H9 (cell line): ENCODE measurements around the gene SOCS7. TPM values are rescaled to one million over a fixed set of nuclear protein-coding genes. Genes with fewer than 3 reads are reported as not detected.

Source experiments
- DNase-seq: peaks from one replicate; pipeline ENCODE4 v3.0.0-alpha.2; 2017
- H2AFZ ChIP-seq: one replicate; pipeline ENCODE4 v1.6.1; 2013; ENCODE audit warnings: mild to moderate bottlenecking, low read length, control low read depth, moderate library complexity
- H2AK5ac ChIP-seq: 2 replicates; pipeline ENCODE4 v1.6.1; 2013; ENCODE audit warnings: low read length, control low read depth, mixed read lengths; ENCODE audit not compliant: insufficient read length
- H2BK120ac ChIP-seq: one replicate; pipeline ENCODE4 v1.6.1; 2013; ENCODE audit warnings: low read depth, mild to moderate bottlenecking, low read length, control low read depth, inconsistent platforms; ENCODE audit not compliant: poor library complexity, severe bottlenecking
- H2BK12ac ChIP-seq: 2 replicates; pipeline ENCODE4 v1.6.1; 2013; ENCODE audit warnings: low read length, control low read depth, mixed read lengths, low read depth; ENCODE audit not compliant: insufficient read length
- H2BK15ac ChIP-seq: 2 replicates; pipeline ENCODE4 v1.6.1; 2013; ENCODE audit warnings: low read depth, low read length, control low read depth
- H2BK20ac ChIP-seq: one replicate; pipeline ENCODE4 v1.6.1; 2013; ENCODE audit warnings: low read depth, mild to moderate bottlenecking, low read length, control low read depth, inconsistent platforms; ENCODE audit not compliant: poor library complexity, severe bottlenecking
- H2BK5ac ChIP-seq: 2 replicates; pipeline ENCODE4 v1.6.1; 2013; ENCODE audit warnings: low read length, control low read depth, mixed read lengths; ENCODE audit not compliant: insufficient read length
- H3K14ac ChIP-seq: 2 replicates; pipeline ENCODE4 v1.6.1; 2013; ENCODE audit warnings: low read length, control low read depth; ENCODE audit not compliant: insufficient read depth
- H3K18ac ChIP-seq: 2 replicates; pipeline ENCODE4 v1.6.1; 2013; ENCODE audit warnings: low read depth, mild to moderate bottlenecking, mixed read lengths, low read length, control low read depth; ENCODE audit not compliant: insufficient read length
- H3K23ac ChIP-seq: 2 replicates; pipeline ENCODE4 v1.6.1; 2013; ENCODE audit warnings: low read length, control low read depth, mixed read lengths, low read depth; ENCODE audit not compliant: insufficient read length
- H3K23me2 ChIP-seq: 2 replicates; pipeline ENCODE4 v1.6.1; 2013; ENCODE audit warnings: low read depth, mild to moderate bottlenecking, mixed read lengths, low read length, control low read depth; ENCODE audit not compliant: insufficient read length, poor library complexity, severe bottlenecking
- H3K27ac ChIP-seq: 2 replicates; pipeline ENCODE4 v1.5.1; 2013; ENCODE audit warnings: low read length, control low read depth, mixed read lengths, low read depth; ENCODE audit not compliant: insufficient read length
- H3K27me3 ChIP-seq: 2 replicates; pipeline ENCODE4 v1.6.1; 2013; ENCODE audit warnings: low read length, control low read depth, inconsistent platforms; ENCODE audit not compliant: insufficient read depth
- H3K4ac ChIP-seq: 2 replicates; pipeline ENCODE4 v1.6.1; 2013; ENCODE audit warnings: low read depth, mild to moderate bottlenecking, control low read depth, inconsistent platforms, low read length, moderate library complexity
- H3K4me1 ChIP-seq: 2 replicates; pipeline ENCODE4 v1.6.1; 2013; ENCODE audit warnings: low read length, control low read depth, inconsistent platforms; ENCODE audit not compliant: insufficient read depth
- H3K4me2 ChIP-seq: 2 replicates; pipeline ENCODE4 v1.6.1; 2013; ENCODE audit warnings: low read length, control low read depth, mixed read lengths; ENCODE audit not compliant: insufficient read length, insufficient read depth
- H3K56ac ChIP-seq: 2 replicates; pipeline ENCODE4 v1.6.1; 2013; ENCODE audit warnings: low read depth, mild to moderate bottlenecking, mixed read lengths, low read length, control low read depth; ENCODE audit not compliant: insufficient read length
- H3K79me1 ChIP-seq: 2 replicates; pipeline ENCODE4 v1.6.1; 2013; ENCODE audit warnings: low read depth, mild to moderate bottlenecking, moderate library complexity, low read length, control low read depth, inconsistent platforms; ENCODE audit not compliant: insufficient read depth, poor library complexity, severe bottlenecking
- H3K79me2 ChIP-seq: 2 replicates; pipeline ENCODE4 v1.6.1; 2013; ENCODE audit warnings: low read length, control low read depth, inconsistent platforms; ENCODE audit not compliant: insufficient read depth
- H3K9ac ChIP-seq: 2 replicates; pipeline ENCODE4 v1.6.1; 2013; ENCODE audit warnings: low read length, control low read depth, mixed read lengths; ENCODE audit not compliant: insufficient read length; ENCODE audit errors: extremely low read depth
- H3K9me3 ChIP-seq: one replicate; pipeline ENCODE4 v1.6.1; 2013; ENCODE audit warnings: low read depth, low read length, inconsistent platforms; ENCODE audit not compliant: control insufficient read depth
- H3T11ph ChIP-seq: one replicate; pipeline ENCODE4 v1.6.1; 2013; ENCODE audit warnings: mild to moderate bottlenecking, low read length, control low read depth, inconsistent platforms
- H4K20me1 ChIP-seq: one replicate; pipeline ENCODE4 v1.6.1; 2013; ENCODE audit not compliant: control insufficient read depth, insufficient read length, insufficient read depth
- H4K5ac ChIP-seq: 2 replicates; pipeline ENCODE4 v1.6.1; 2013; ENCODE audit warnings: low read depth, mild to moderate bottlenecking, mixed read lengths, low read length, control low read depth; ENCODE audit not compliant: insufficient read length
- H4K8ac ChIP-seq: replicated peaks from 2 replicates; pipeline ENCODE4 v1.6.1; 2013; ENCODE audit warnings: low read length, control low read depth, mixed read lengths, low read depth; ENCODE audit not compliant: insufficient read length
- H4K91ac ChIP-seq: 2 replicates; pipeline ENCODE4 v1.6.1; 2013; ENCODE audit warnings: low read depth, mild to moderate bottlenecking, moderate library complexity, mixed read lengths, low read length, control low read depth; ENCODE audit not compliant: insufficient read length
- H3K27ac Mint-ChIP-seq, 3 experiments: 2 replicates in 2 of 3; 3 replicates in 1 of 3; pipeline ENCODE4 v1.8.0; 2020 to 2021; ENCODE audit warnings: mixed read lengths in 3 of 3, mild to moderate bottlenecking in 1 of 3, moderate library complexity in 1 of 3
- H3K27me3 Mint-ChIP-seq: 2 replicates; pipeline ENCODE4 v1.8.0; 2021; ENCODE audit warnings: low read depth, mild to moderate bottlenecking, moderate library complexity, mixed read lengths
- H3K36me3 Mint-ChIP-seq, 3 experiments: 2 replicates in 2 of 3; 3 replicates in 1 of 3; pipeline ENCODE4 v1.8.0; 2020 to 2021; ENCODE audit warnings: low read depth in 3 of 3, mixed read lengths in 3 of 3; ENCODE audit not compliant: insufficient read depth in 1 of 3
- H3K4me1 Mint-ChIP-seq, 2 experiments: 2 replicates each; pipeline ENCODE4 v1.8.0; 2020; ENCODE audit warnings: mixed read lengths in 2 of 2
- H3K4me3 Mint-ChIP-seq, 2 experiments: 2 replicates in 1 of 2; 3 replicates in 1 of 2; pipeline ENCODE4 v1.8.0; 2020 to 2021; ENCODE audit warnings: mild to moderate bottlenecking in 2 of 2, mixed read lengths in 2 of 2, moderate library complexity in 1 of 2
- H3K9me3 Mint-ChIP-seq, 2 experiments: 2 replicates in 1 of 2; 3 replicates in 1 of 2; pipeline ENCODE4 v1.8.0; 2020; ENCODE audit warnings: mild to moderate bottlenecking in 2 of 2, mixed read lengths in 2 of 2, moderate library complexity in 1 of 2
- WGBS: extraction: QIAGEN DNeasy Blood & Tissue Kit; methylation state at CpG from one replicate; pipeline ENCODE4 v1.1.7; 2013; ENCODE audit warnings: missing lambda C conversion rate, low lambda C conversion rate, mixed read lengths; ENCODE audit not compliant: insufficient read length; ENCODE audit errors: extremely low coverage; 5-methylcytosine and 5-hydroxymethylcytosine counted together
- total RNA-seq: library from RNA; stranded (reverse); gene quantifications from 2 replicates; pipeline ENCODE4 v1.2.1, GENCODE V29; 2021
- TF ChIP-seq, protein P1 (sequence below): fragments of 200-600 bp; sonication (generic); conservative IDR thresholded peaks from 3 replicates; pipeline ENCODE4 v1.8.0; 2021; ENCODE audit warnings: antibody characterized with exemption, mild to moderate bottlenecking

The SOCS7 gene
- total RNA-seq, 1 experiment from 2014 or later, result 31.0 TPM

- H3K56ac ChIP-seq, result no peak overlapping the region
- H3K23ac ChIP-seq, result no peak overlapping the region
- H2AFZ ChIP-seq, result no peak overlapping the region
- H3K23me2 ChIP-seq, result peaks cover 11% of the 10 kb centered on the region
- no CpG with 5 or more reads among the region's 3 CpGs for WGBS
- H3K4ac ChIP-seq, result no peak overlapping the region
- H2BK120ac ChIP-seq, result no peak overlapping the region
- Mint-ChIP-seq H3K4me3 (peak overlapping the region; percentile 66 to 79; a peak in 3 of 5 replicates), H3K4me1 (peaks cover 52 to 57% of the 10 kb centered on the region in 2 experiments), H3K27ac (peak overlapping the region in 1 of 3 experiments; percentile 48; a peak in 3 of 7 replicates), H3K36me3 (peaks cover 0 to 4% (median 2%) of the 10 kb centered on the region in 3 experiments; a peak in 3 of 7 replicates), H3K27me3 (peaks cover 2% of the 10 kb centered on the region; the same call in 1 of the 2 replicates), H3K9me3 (no peaks in the 10 kb centered on the region)
- H4K91ac ChIP-seq, result no peak overlapping the region
- H4K5ac ChIP-seq, result no peak overlapping the region
- peaks cover 27% of the 10 kb centered on the region; the same call in 1 of the 2 replicates for H3K79me2 ChIP-seq
- DNase-seq, result no peak
- peak overlapping the region; percentile 30 for H3K4me2 ChIP-seq
- H2BK20ac ChIP-seq, result no peak overlapping the region
- H2BK5ac ChIP-seq, result no peak overlapping the region
- H3K4me1 ChIP-seq, result peaks cover 12% of the 10 kb centered on the region; the same call in 1 of the 2 replicates
- TF ChIP-seq, protein P1, sequence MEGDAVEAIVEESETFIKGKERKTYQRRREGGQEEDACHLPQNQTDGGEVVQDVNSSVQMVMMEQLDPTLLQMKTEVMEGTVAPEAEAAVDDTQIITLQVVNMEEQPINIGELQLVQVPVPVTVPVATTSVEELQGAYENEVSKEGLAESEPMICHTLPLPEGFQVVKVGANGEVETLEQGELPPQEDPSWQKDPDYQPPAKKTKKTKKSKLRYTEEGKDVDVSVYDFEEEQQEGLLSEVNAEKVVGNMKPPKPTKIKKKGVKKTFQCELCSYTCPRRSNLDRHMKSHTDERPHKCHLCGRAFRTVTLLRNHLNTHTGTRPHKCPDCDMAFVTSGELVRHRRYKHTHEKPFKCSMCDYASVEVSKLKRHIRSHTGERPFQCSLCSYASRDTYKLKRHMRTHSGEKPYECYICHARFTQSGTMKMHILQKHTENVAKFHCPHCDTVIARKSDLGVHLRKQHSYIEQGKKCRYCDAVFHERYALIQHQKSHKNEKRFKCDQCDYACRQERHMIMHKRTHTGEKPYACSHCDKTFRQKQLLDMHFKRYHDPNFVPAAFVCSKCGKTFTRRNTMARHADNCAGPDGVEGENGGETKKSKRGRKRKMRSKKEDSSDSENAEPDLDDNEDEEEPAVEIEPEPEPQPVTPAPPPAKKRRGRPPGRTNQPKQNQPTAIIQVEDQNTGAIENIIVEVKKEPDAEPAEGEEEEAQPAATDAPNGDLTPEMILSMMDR, result no peak
- no peaks in the 10 kb centered on the region for H3K9me3 ChIP-seq
- H4K8ac ChIP-seq, result no peak overlapping the region
- no peak overlapping the region for H3K9ac ChIP-seq
- H3T11ph ChIP-seq, result no peak overlapping the region
- H2AK5ac ChIP-seq, result no peak overlapping the region
- H4K20me1 ChIP-seq, result no peaks in the 10 kb centered on the region
- no peak overlapping the region for H2BK12ac ChIP-seq
- no peaks in the 10 kb centered on the region for H3K27me3 ChIP-seq
- no peaks in the 10 kb centered on the region for H3K79me1 ChIP-seq
- no peak overlapping the region; the same call in 1 of the 2 replicates for H3K14ac ChIP-seq
- H2BK15ac ChIP-seq, result no peak overlapping the region
- H3K18ac ChIP-seq, result no peak overlapping the region
- H3K27ac ChIP-seq, result no peak overlapping the region
These were observed 78.7 kb downstream of the SOCS7 start for GRCh38 chr17:38430316-38430715.
